ENCODE measurements around the gene PRDM11.

PRDM11 gene

GRCh38 chr11:45266676-45267020 is 120.2 kb downstream of the PRDM11 start:
- TF ChIP-seq CTCF (IDR thresholded peaks at IDR 0.05; ENCODE audit: low read length, missing control alignments) = no peak
- no peak for DNase-seq (ENCODE audit: low read depth)
- no peak overlapping the region for H3K4me3 ChIP-seq (replicated peaks; ENCODE audit: low read depth, low read length)

GRCh38 chr11:45267052-45267451 is 120.6 kb downstream of the PRDM11 start:
- TF ChIP-seq CTCF (IDR thresholded peaks at IDR 0.05; ENCODE audit: low read length, missing control alignments) = peak; percentile 17
- no peak for DNase-seq (ENCODE audit: low read depth)
- no peak overlapping the region for H3K4me3 ChIP-seq (replicated peaks; ENCODE audit: low read depth, low read length)

GRCh38 chr11:45267652-45268299 is 121.3 kb downstream of the PRDM11 start:
- DNase-seq (ENCODE audit: low read depth) = no peak
- TF ChIP-seq CTCF (IDR thresholded peaks at IDR 0.05; ENCODE audit: low read length, missing control alignments) = no peak

GRCh38 chr11:45269678-45270077 is 123.2 kb downstream of the PRDM11 start:
- no peak overlapping the region for H3K4me3 ChIP-seq (replicated peaks; ENCODE audit: low read depth, low read length)
- no peak for TF ChIP-seq CTCF (IDR thresholded peaks at IDR 0.05; ENCODE audit: low read length, missing control alignments)
- DNase-seq (ENCODE audit: low read depth) = no peak

More at GRCh38 chr11:45267652-45268299, 121.3 kb downstream of the PRDM11 start:
- H3K4me3 ChIP-seq (replicated peaks; ENCODE audit: low read depth, low read length) = no peak overlapping the region

- no peak for TF ChIP-seq CTCF (IDR thresholded peaks at IDR 0.05; ENCODE audit: low read length, missing control alignments)
- H3K4me3 ChIP-seq (replicated peaks; ENCODE audit: low read depth, low read length) = no peak overlapping the region
- no peak for DNase-seq (ENCODE audit: low read depth)
These were observed 124.7 kb downstream of the PRDM11 start for GRCh38 chr11:45270946-45271716.

GRCh38 chr11:45272701-45273100 is 126.3 kb downstream of the PRDM11 start:
- DNase-seq (ENCODE audit: low read depth) = peak; percentile 27
- H3K4me3 ChIP-seq (replicated peaks; ENCODE audit: low read depth, low read length) = no peak overlapping the region
- no peak for TF ChIP-seq CTCF (IDR thresholded peaks at IDR 0.05; ENCODE audit: low read length, missing control alignments)

All from fibroblast of pulmonary artery (primary cell).